ENCODE measurements around the gene MIOX. TPM values are rescaled to one million over a fixed set of nuclear protein-coding genes. Genes with fewer than 3 reads are reported as not detected.
A peak's percentile ranks its signal among the peaks of the same experiment; 100 is the strongest.

MIOX gene
- total and polyA plus RNA-seq, 2 of the 13 experiments (the other 11 are each of a cell fraction or from before 2014, with no cell fraction given) = 1.5 to 2.9 TPM

GRCh38 chr22:50531962-50532674, 45.5 kb downstream of the MIOX start (continued):
- TF ChIP-seq HMGXB4 (CRISPR knock-in tag; IDR thresholded peaks at IDR 0.05; ENCODE audit: borderline replicate concordance in 1 of 2, low read depth in 1 of 2) = peak in 1 of 2 experiments; percentile 33; a peak in 1 of 4 replicates
- no peak for TF ChIP-seq RELA (CRISPR knock-in tag; IDR thresholded peaks at IDR 0.05)
- peak; percentile 13; the same call in 1 of the 2 replicates for TF ChIP-seq ZSCAN25 (CRISPR knock-in tag; IDR thresholded peaks at IDR 0.05)
- peak; percentile 59 for TF ChIP-seq ZNF687 (CRISPR knock-in tag; IDR thresholded peaks at IDR 0.05)
- TF ChIP-seq MTERF4 (CRISPR knock-in tag; IDR thresholded peaks at IDR 0.05) = peak; percentile 16; the same call in 1 of the 2 replicates
- TF ChIP-seq SNAPC2 (CRISPR knock-in tag; IDR thresholded peaks at IDR 0.05) = no peak
- TF ChIP-seq TFDP2 (CRISPR knock-in tag; IDR thresholded peaks at IDR 0.05) = no peak
- 0 out of 2 replicates have a peak, but pooled peaks have one; percentile 39 for TF ChIP-seq PRDM15 (CRISPR knock-in tag; IDR thresholded peaks at IDR 0.05)
- no peak for TF ChIP-seq IKZF1 (IDR thresholded peaks at IDR 0.05)
- TF ChIP-seq YY1 (IDR thresholded peaks at IDR 0.05; ENCODE audit: insufficient read depth, insufficient replicate concordance, low read depth, low read length) = peak; percentile 18
- TF ChIP-seq ZNF619 (CRISPR knock-in tag; IDR thresholded peaks at IDR 0.05) = no peak
- no peak for TF ChIP-seq TFAP4 (IDR thresholded peaks at IDR 0.05; ENCODE audit: borderline replicate concordance, low read depth)
- peak; percentile 25; the same call in 1 of the 2 replicates for TF ChIP-seq RFX1 (IDR thresholded peaks at IDR 0.05)
